Central memory CD8-positive, alpha-beta T cell (primary cell): ENCODE measurements around the gene ATP5IF1.

Experiments
- ATAC-seq: fragments of 150-1000 bp; cut with Tn5 transposase; replicated peaks from 2 replicates; pipeline ENCODE4 v1.10.0; 2022; ENCODE audit warnings: mild to moderate bottlenecking, moderate FRiP score, moderate number of reproducible peaks; ENCODE audit not compliant: poor library complexity, severe bottlenecking; ENCODE audit errors: extremely low read depth
- DNase-seq, 2 donors: peaks; one replicate each; pipeline ENCODE4 v3.0.0; 2021; ENCODE audit warnings: low spot score in 2 of 2
- H3K27ac Mint-ChIP-seq: one replicate; pipeline ENCODE4 v1.8.0; 2022; ENCODE audit warnings: low read depth, mild to moderate bottlenecking, moderate library complexity, mixed read lengths
- H3K27me3 Mint-ChIP-seq: one replicate; pipeline ENCODE4 v1.8.0; 2022; ENCODE audit warnings: mixed read lengths
- H3K36me3 Mint-ChIP-seq: one replicate; pipeline ENCODE4 v1.8.0; 2022; ENCODE audit warnings: mild to moderate bottlenecking, moderate library complexity, mixed read lengths; ENCODE audit not compliant: insufficient read depth
- H3K4me1 Mint-ChIP-seq: one replicate; pipeline ENCODE4 v1.8.0; 2022; ENCODE audit warnings: mixed read lengths
- H3K4me3 Mint-ChIP-seq: one replicate; pipeline ENCODE4 v1.8.0; 2022; ENCODE audit warnings: mild to moderate bottlenecking, moderate library complexity, mixed read lengths
- H3K9me3 Mint-ChIP-seq: one replicate; pipeline ENCODE4 v1.8.0; 2022; ENCODE audit warnings: mixed read lengths

Gene ATP5IF1

GRCh38 chr1:28281608-28282425 is 45.9 kb downstream of the ATP5IF1 start:
- ATAC-seq (no peak), DNase-seq (no peak)
- peaks cover 34% of the 10 kb centered on the region for H3K36me3 Mint-ChIP-seq
- H3K27me3 Mint-ChIP-seq: no peaks in the 10 kb centered on the region
- peaks cover 7% of the 10 kb centered on the region for H3K4me1 Mint-ChIP-seq
- no peaks in the 10 kb centered on the region for H3K9me3 Mint-ChIP-seq
- no peak overlapping the region for H3K4me3 Mint-ChIP-seq
- no peak overlapping the region for H3K27ac Mint-ChIP-seq

- no peak for ATAC-seq
- Mint-ChIP-seq H3K27ac (peak overlapping the region; percentile 1), H3K4me1 (peaks cover 7% of the 10 kb centered on the region), H3K27me3 (no peaks in the 10 kb centered on the region), H3K9me3 (no peaks in the 10 kb centered on the region), H3K4me3 (no peak overlapping the region), H3K36me3 (peaks cover 27% of the 10 kb centered on the region)
- DNase-seq: no peak
Observed at GRCh38 chr1:28282426-28283407, 46.8 kb downstream of the ATP5IF1 start.

- Mint-ChIP-seq H3K27ac (no peak overlapping the region), H3K9me3 (no peaks in the 10 kb centered on the region), H3K4me1 (peaks cover 7% of the 10 kb centered on the region), H3K4me3 (no peak overlapping the region), H3K27me3 (no peaks in the 10 kb centered on the region), H3K36me3 (peaks cover 5% of the 10 kb centered on the region)
- DNase-seq (no peak), ATAC-seq (no peak)
Observed at GRCh38 chr1:28286111-28286510, 50.2 kb downstream of the ATP5IF1 start.
